GM12875 (cell line): ENCODE data around the gene SLC25A2.
"Not testable (repeated sequence)": the region's sequence is repeated elsewhere in the genome, so short reads cannot be mapped to it uniquely, and the experiment has no call there.

Experiments used
- H3K4me3 ChIP-seq: one replicate; pipeline ENCODE4 v1.5.1; 2011; ENCODE audit warnings: low read depth, low read length, control low read depth
- CTCF ChIP-seq: IDR thresholded peaks from 2 replicates; pipeline ENCODE4 v1.5.1; 2011; ENCODE audit warnings: low read depth, mild to moderate bottlenecking, control low read depth, inconsistent platforms, low read length, moderate library complexity, borderline replicate concordance; ENCODE audit not compliant: insufficient read depth

SLC25A2 gene

GRCh38 chr5:141322261-141322660 lies 18.4 kb upstream of the SLC25A2 start:
- no peak for TF ChIP-seq CTCF
- no peak overlapping the region for H3K4me3 ChIP-seq

- peak within 1 kb of the TSS; percentile 98 for H3K4me3 ChIP-seq
Measured at GRCh38 chr5:141320225-141321169, 16.6 kb upstream of the SLC25A2 start, which contains the start of gene TAF7. Gene TAF7 (minus strand): TSS chr5:141320784. CDS start chr5:141320044, 740 bp downstream.

GRCh38 chr5:141319699-141320098 lies 15.8 kb upstream of the SLC25A2 start:
- TF ChIP-seq CTCF: no peak
- H3K4me3 ChIP-seq: peak overlapping the region; percentile 98

More at GRCh38 chr5:141320225-141321169, 16.6 kb upstream of the SLC25A2 start, which contains the start of gene TAF7:
- TF ChIP-seq CTCF: peak; percentile 84

- no peak overlapping the region for H3K4me3 ChIP-seq
- TF ChIP-seq CTCF: no peak
Measured at GRCh38 chr5:141319202-141319601, 15.4 kb upstream of the SLC25A2 start.

GRCh38 chr5:141316963-141317362 lies 13.1 kb upstream of the SLC25A2 start:
- not testable (repeated sequence) for H3K4me3 ChIP-seq

GRCh38 chr5:141313711-141314110 lies 9.9 kb upstream of the SLC25A2 start:
- H3K4me3 ChIP-seq: no peak overlapping the region
- no peak for TF ChIP-seq CTCF

- no peak for TF ChIP-seq CTCF
- no peak overlapping the region for H3K4me3 ChIP-seq
Measured at GRCh38 chr5:141306630-141307029, 2.8 kb upstream of the SLC25A2 start.

GRCh38 chr5:141298376-141298775 lies 5.5 kb downstream of the SLC25A2 start:
- H3K4me3 ChIP-seq: no peak overlapping the region
- no peak for TF ChIP-seq CTCF
